C4-2B (cell line): Measurements from ENCODE around the gene SWI5.

Source experiments
- H3K27ac ChIP-seq: fragments of 450-650 bp; 2 replicates; pipeline ENCODE4 v1.5.1; 2017
- ZFX ChIP-seq: fragments of 450-650 bp; IDR thresholded peaks from 2 replicates; pipeline ENCODE4 v1.6.1; 2017
- TF ChIP-seq, protein P1 (sequence below): fragments of 450-650 bp; conservative IDR thresholded peaks from 2 replicates; pipeline ENCODE4 v1.5.1; 2017; ENCODE audit warnings: mild to moderate bottlenecking

SWI5 gene

GRCh38 chr9:128249558-128249907, 26.5 kb upstream of the SWI5 start:
- no peak for TF ChIP-seq ZFX
- TF ChIP-seq, protein P1, sequence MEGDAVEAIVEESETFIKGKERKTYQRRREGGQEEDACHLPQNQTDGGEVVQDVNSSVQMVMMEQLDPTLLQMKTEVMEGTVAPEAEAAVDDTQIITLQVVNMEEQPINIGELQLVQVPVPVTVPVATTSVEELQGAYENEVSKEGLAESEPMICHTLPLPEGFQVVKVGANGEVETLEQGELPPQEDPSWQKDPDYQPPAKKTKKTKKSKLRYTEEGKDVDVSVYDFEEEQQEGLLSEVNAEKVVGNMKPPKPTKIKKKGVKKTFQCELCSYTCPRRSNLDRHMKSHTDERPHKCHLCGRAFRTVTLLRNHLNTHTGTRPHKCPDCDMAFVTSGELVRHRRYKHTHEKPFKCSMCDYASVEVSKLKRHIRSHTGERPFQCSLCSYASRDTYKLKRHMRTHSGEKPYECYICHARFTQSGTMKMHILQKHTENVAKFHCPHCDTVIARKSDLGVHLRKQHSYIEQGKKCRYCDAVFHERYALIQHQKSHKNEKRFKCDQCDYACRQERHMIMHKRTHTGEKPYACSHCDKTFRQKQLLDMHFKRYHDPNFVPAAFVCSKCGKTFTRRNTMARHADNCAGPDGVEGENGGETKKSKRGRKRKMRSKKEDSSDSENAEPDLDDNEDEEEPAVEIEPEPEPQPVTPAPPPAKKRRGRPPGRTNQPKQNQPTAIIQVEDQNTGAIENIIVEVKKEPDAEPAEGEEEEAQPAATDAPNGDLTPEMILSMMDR, result no peak
- no peak overlapping the region for H3K27ac ChIP-seq

GRCh38 chr9:128249908-128250838, 25.9 kb upstream of the SWI5 start:
- no peak for TF ChIP-seq ZFX
- TF ChIP-seq, protein P1, result no peak
- H3K27ac ChIP-seq, result peak overlapping the region; percentile 41

- peak overlapping the region; percentile 41 for H3K27ac ChIP-seq
- TF ChIP-seq ZFX, result no peak
- TF ChIP-seq, protein P1, result no peak
Observed at GRCh38 chr9:128250839-128251731, 25.0 kb upstream of the SWI5 start.

DNA sequence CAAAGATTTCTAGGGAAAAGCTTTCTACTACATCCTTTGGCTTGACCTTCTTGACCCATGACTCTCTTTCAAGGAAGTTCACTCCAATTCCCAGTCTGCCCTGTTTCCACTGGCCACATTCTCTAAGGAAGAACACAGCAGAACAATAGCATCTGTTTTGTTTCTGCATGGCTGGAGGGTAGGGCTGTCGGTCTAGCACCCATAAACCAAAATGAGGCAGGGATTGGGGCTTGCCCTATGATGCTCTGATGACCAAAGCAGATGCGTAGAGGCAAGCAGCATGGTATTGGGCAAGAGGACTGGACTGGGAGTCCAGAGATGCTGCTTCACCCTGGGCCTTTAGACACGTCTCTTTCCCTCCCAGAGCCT, 24.4 kb upstream of the SWI5 start:
- TF ChIP-seq, protein P1, result no peak
- TF ChIP-seq ZFX, result no peak
- no peak overlapping the region for H3K27ac ChIP-seq

DNA sequence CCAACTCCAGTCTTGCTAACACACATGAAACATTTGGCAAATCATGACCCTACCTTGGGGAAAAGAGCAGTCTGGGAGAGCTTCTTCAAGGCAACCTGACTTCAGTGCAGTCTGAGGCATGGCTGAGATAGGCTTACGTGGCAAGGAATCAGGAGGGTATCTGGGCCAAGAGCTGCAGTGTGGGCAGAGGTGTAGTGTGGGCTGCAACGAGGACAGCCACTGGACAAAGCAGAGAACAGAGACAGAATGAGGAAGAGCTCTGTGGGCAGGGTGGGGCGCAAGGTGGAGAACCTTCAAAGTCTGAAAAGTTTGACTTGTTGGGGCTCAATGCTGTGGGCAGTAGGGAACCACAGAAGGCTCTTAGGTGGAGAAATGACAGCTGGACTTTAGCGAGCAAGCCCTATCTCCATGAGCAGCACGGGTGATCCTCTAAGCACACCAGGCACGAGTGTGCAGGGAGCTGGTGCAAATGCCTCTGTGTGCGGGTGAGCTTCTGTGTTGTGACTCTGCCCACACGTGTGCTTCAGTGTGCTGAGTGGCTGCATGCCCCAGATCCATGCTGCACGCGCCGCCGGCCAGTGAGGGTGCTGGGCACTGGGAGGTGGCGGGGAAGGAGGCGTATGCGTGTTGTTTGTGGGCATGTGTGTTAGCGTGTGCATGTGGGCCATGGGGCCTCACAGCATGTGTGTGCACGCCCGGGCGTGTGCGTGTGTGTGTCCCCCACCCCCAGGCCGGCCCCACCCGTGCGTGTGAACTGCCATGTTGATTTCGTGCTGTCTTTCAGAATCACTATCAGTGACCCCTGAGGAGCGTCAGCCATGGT, 23.5 kb upstream of the SWI5 start:
- no peak overlapping the region for H3K27ac ChIP-seq
- TF ChIP-seq ZFX, result no peak
- TF ChIP-seq, protein P1, result no peak

GRCh38 chr9:128253140-128253990, 22.7 kb upstream of the SWI5 start:
- no peak for TF ChIP-seq ZFX
- TF ChIP-seq, protein P1, result no peak
- H3K27ac ChIP-seq, result no peak overlapping the region
